IMR-90 (cell line): ENCODE results near the gene CLCN6. TPM values are rescaled to one million over a fixed set of nuclear protein-coding genes. Genes with fewer than 3 reads are reported as not detected.

ENCODE experiments used
- ATAC-seq: fragments of 200-7000 bp; cut with Tn5 transposase; 2 replicates; pipeline ENCODE4 v1.9.1; 2020; ENCODE audit warnings: low read depth, mild to moderate bottlenecking, moderate library complexity
- BruUV-seq: library from RNA; stranded (reverse); fragments of 400-500 nt; replicated peaks from 2 replicates; lab custom pipeline; 2021; lab: Mats Ljungman, UMichigan
- CTCF ChIA-PET: fragments of 300-600 bp; formaldehyde crosslinking; extraction: SDS; loops from one replicate; lab custom pipeline; 2021; ENCODE audit warnings: antibody characterized with exemption; lab: Yijun Ruan, JAX
- POLR2A ChIA-PET: fragments of 300-600 bp; sonication (Branson Sonifier 250); formaldehyde crosslinking; loops from one replicate; lab custom pipeline; 2022; ENCODE audit warnings: antibody characterized with exemption; ENCODE audit not compliant: unreplicated experiment; lab: Charles Lee
- DNase-seq: peaks from one replicate; pipeline ENCODE4 v3.0.0; 2013
- H2AFZ ChIP-seq: replicated peaks from 2 replicates; pipeline ENCODE3; 2013; ENCODE audit warnings: low read length, mild to moderate bottlenecking; ENCODE audit not compliant: poor library complexity
- H2AK5ac ChIP-seq: 2 replicates; pipeline ENCODE4 v1.6.1; 2013; ENCODE audit warnings: low read depth, low read length, inconsistent platforms
- H2AK9ac ChIP-seq: replicated peaks from 2 replicates; pipeline ENCODE3; 2013; ENCODE audit warnings: mild to moderate bottlenecking, low read depth, low read length, moderate library complexity; ENCODE audit not compliant: poor library complexity
- H2BK120ac ChIP-seq: 2 replicates; pipeline ENCODE4 v1.6.1; 2013; ENCODE audit warnings: low read depth, low read length, inconsistent platforms
- H2BK15ac ChIP-seq: 3 replicates; pipeline ENCODE4 v1.6.1; 2013; ENCODE audit warnings: low read depth, low read length, inconsistent platforms
- H2BK20ac ChIP-seq: 2 replicates; pipeline ENCODE4 v1.6.1; 2013; ENCODE audit warnings: low read depth, mild to moderate bottlenecking, inconsistent platforms, low read length, moderate library complexity
- H2BK5ac ChIP-seq: 2 replicates; pipeline ENCODE4 v1.6.1; 2013; ENCODE audit warnings: mild to moderate bottlenecking, low read depth, low read length, inconsistent platforms; ENCODE audit not compliant: poor library complexity, severe bottlenecking
- H3K14ac ChIP-seq: replicated peaks from 2 replicates; pipeline ENCODE4 v1.6.1; 2013; ENCODE audit warnings: low read depth, low read length, inconsistent platforms
- H3K18ac ChIP-seq: 2 replicates; pipeline ENCODE4 v1.6.1; 2013; ENCODE audit warnings: low read depth, low read length, control low read depth
- H3K23ac ChIP-seq: 2 replicates; pipeline ENCODE4 v1.6.1; 2013; ENCODE audit warnings: low read depth, low read length, inconsistent platforms
- H3K27ac ChIP-seq: 2 replicates; pipeline ENCODE4 v1.5.1; 2013; ENCODE audit warnings: mild to moderate bottlenecking, control low read depth, low read length; ENCODE audit not compliant: insufficient read depth
- H3K27me3 ChIP-seq: 2 replicates; pipeline ENCODE4 v1.6.1; 2013; ENCODE audit warnings: low read length; ENCODE audit not compliant: control insufficient read depth, insufficient read depth
- H3K36me3 ChIP-seq: 2 replicates; pipeline ENCODE4 v1.6.1; 2013; ENCODE audit warnings: low read length, mixed read lengths; ENCODE audit not compliant: control insufficient read depth, insufficient read depth
- H3K4ac ChIP-seq: 2 replicates; pipeline ENCODE4 v1.6.1; 2013; ENCODE audit warnings: low read depth, low read length, inconsistent platforms
- H3K4me1 ChIP-seq: 2 replicates; pipeline ENCODE4 v1.6.1; 2013; ENCODE audit warnings: low read length, mixed read lengths; ENCODE audit not compliant: control insufficient read depth, insufficient read depth
- H3K4me2 ChIP-seq: 2 replicates; pipeline ENCODE4 v1.6.1; 2013; ENCODE audit warnings: low read depth, mild to moderate bottlenecking, control low read depth, low read length, moderate library complexity
- H3K4me3 ChIP-seq: 2 replicates; pipeline ENCODE4 v1.5.1; 2013; ENCODE audit warnings: low read depth, mild to moderate bottlenecking, control low read depth, low read length, moderate library complexity; ENCODE audit not compliant: insufficient read depth
- H3K56ac ChIP-seq: 2 replicates; pipeline ENCODE4 v1.6.1; 2013; ENCODE audit warnings: low read length, inconsistent platforms; ENCODE audit not compliant: insufficient read depth; ENCODE audit errors: extremely low read depth
- H3K79me1 ChIP-seq, 2 experiments: 2 replicates each; pipeline ENCODE4 v1.6.1; 2013; ENCODE audit warnings: low read length in 2 of 2, inconsistent platforms in 1 of 2, low read depth in 1 of 2
- H3K9ac ChIP-seq: 2 replicates; pipeline ENCODE4 v1.6.1; 2013; ENCODE audit warnings: low read depth, low read length, control low read depth
- H3K9me1 ChIP-seq: 2 replicates; pipeline ENCODE4 v1.6.1; 2013; ENCODE audit warnings: low read length, inconsistent platforms; ENCODE audit not compliant: insufficient read depth
- H3K9me3 ChIP-seq: 2 replicates; pipeline ENCODE4 v1.6.1; 2013; ENCODE audit warnings: low read length; ENCODE audit not compliant: control insufficient read depth, insufficient read depth
- H4K20me1 ChIP-seq: 2 replicates; pipeline ENCODE4 v1.6.1; 2013; ENCODE audit warnings: low read length, inconsistent platforms; ENCODE audit not compliant: insufficient read depth
- H4K5ac ChIP-seq: 2 replicates; pipeline ENCODE4 v1.6.1; 2013; ENCODE audit warnings: mild to moderate bottlenecking, low read depth, low read length, control low read depth
- H4K8ac ChIP-seq, 2 experiments: 2 replicates each; pipeline ENCODE4 v1.6.1; 2013; ENCODE audit warnings: low read depth in 2 of 2, low read length in 2 of 2, control low read depth in 1 of 2, inconsistent platforms in 1 of 2
- H4K91ac ChIP-seq: 2 replicates; pipeline ENCODE4 v1.6.1; 2013; ENCODE audit warnings: low read depth, low read length, inconsistent platforms; ENCODE audit not compliant: insufficient read depth
- CEBPB ChIP-seq: IDR thresholded peaks from 2 replicates; pipeline ENCODE4 v1.6.1; 2012; ENCODE audit warnings: low read depth, low read length, improper control_type of control experiment
- ELK1 ChIP-seq: fragments of 150-350 bp; IDR thresholded peaks from 2 replicates; pipeline ENCODE4 v1.6.1; 2016; ENCODE audit warnings: low read depth, mild to moderate bottlenecking, low read length, moderate library complexity, borderline replicate concordance
- MAFK ChIP-seq: IDR thresholded peaks from 2 replicates; pipeline ENCODE4 v1.6.1; 2012; ENCODE audit warnings: low read depth, low read length, improper control_type of control experiment
- MXI1 ChIP-seq: IDR thresholded peaks from 2 replicates; pipeline ENCODE4 v1.6.1; 2012; ENCODE audit warnings: low read depth, mild to moderate bottlenecking, low read length, moderate library complexity, borderline replicate concordance
- NFE2L2 ChIP-seq: fragments of 150-350 bp; IDR thresholded peaks from 2 replicates; pipeline ENCODE4 v1.6.1; 2016; ENCODE audit warnings: low read depth, mild to moderate bottlenecking, low read length
- POLR2A ChIP-seq: IDR thresholded peaks from 2 replicates; pipeline ENCODE4 v1.6.1; 2012; ENCODE audit warnings: mild to moderate bottlenecking, low read depth, low read length
- RFX5 ChIP-seq: IDR thresholded peaks from 2 replicates; pipeline ENCODE4 v1.8.0; 2012; ENCODE audit warnings: low read depth, mild to moderate bottlenecking, low read length, moderate library complexity
- WGBS, 2 experiments: methylation state at CpG; one replicate each; pipeline versions ENCODE4 v1.1.5 to v1.1.7; 2013; ENCODE audit warnings: missing lambda C conversion rate in 2 of 2; ENCODE audit not compliant: insufficient read length in 1 of 2; ENCODE audit errors: extremely low coverage in 2 of 2; 5-methylcytosine and 5-hydroxymethylcytosine counted together
- dilution Hi-C: fragments of 300-500 bp; cut with HindIII; formaldehyde crosslinking; loops from one replicate; pipeline ENCODE4 v1.14.3; 2018; ENCODE audit warnings: low sequenced_read_pairs; ENCODE audit not compliant: unreplicated experiment
- in situ Hi-C: fragments of 300-500 bp; cut with MboI; formaldehyde crosslinking; loops from 3 replicates; pipeline ENCODE4 v1.14.3; 2019; ENCODE audit warnings: low sequenced_read_pairs, inconsistent platforms, mixed read lengths
- intact Hi-C: fragments of 100-400 bp; cut with micrococcal nuclease; formaldehyde crosslinking; loops from 2 replicates; pipeline ENCODE4 v1.10.0; 2022
- polyA plus RNA-seq, 3 experiments: library from polyadenylated mRNA; depleted of rRNA; stranded (reverse); fragments of >200 nt; gene quantifications; 2 replicates each; pipeline ENCODE4 v1.2.3, GENCODE V29; 2012; ENCODE audit warnings: low replicate concordance in 1 of 3
- total RNA-seq: library from RNA; depleted of rRNA; stranded (reverse); fragments of >200 nt; gene quantifications from 2 replicates; pipeline ENCODE4 v1.2.3, GENCODE V29; 2012
- TF ChIP-seq, protein P1 (sequence below): fragments of 150-350 bp; IDR thresholded peaks from 2 replicates; pipeline ENCODE4 v1.6.1; 2017; ENCODE audit warnings: mild to moderate bottlenecking, antibody characterized with exemption, low read length, low read depth

Gene CLCN6
- total and polyA plus RNA-seq, 2 of the 4 experiments (the other 2 are of a cell fraction) = 4.1 to 10.6 TPM

- peaks cover 5% of the 10 kb centered on the region for H3K27me3 ChIP-seq
- H2AFZ ChIP-seq = peak within 1 kb of the TSS; percentile 14
- peak within 1 kb of the TSS; percentile 68 for H2AK9ac ChIP-seq
- H2BK20ac ChIP-seq = no peak within 1 kb of the TSS
- no peak within 1 kb of the TSS for H3K4me3 ChIP-seq
- H4K20me1 ChIP-seq = peaks cover 11% of the 10 kb centered on the region; the same call in 1 of the 2 replicates
- H3K36me3 ChIP-seq = peaks cover 20% of the 10 kb centered on the region
- no peak within 1 kb of the TSS for H2BK15ac ChIP-seq
- no peak within 1 kb of the TSS for H2AK5ac ChIP-seq
- no peak within 1 kb of the TSS for H4K5ac ChIP-seq
- H3K4me2 ChIP-seq = no peak within 1 kb of the TSS
- in situ Hi-C loops = no loop called here
- peak; percentile 67 for ATAC-seq
- H3K18ac ChIP-seq = no peak within 1 kb of the TSS
- H3K9me3 ChIP-seq = no peaks in the 10 kb centered on the region
- H3K4ac ChIP-seq = no peak within 1 kb of the TSS
- H3K79me1 ChIP-seq = no peaks in the 10 kb centered on the region
- no peak within 1 kb of the TSS for H2BK120ac ChIP-seq
- no peak within 1 kb of the TSS for H3K14ac ChIP-seq
- no peak within 1 kb of the TSS for H2BK5ac ChIP-seq
- DNase-seq = peak; percentile 19
- ChIA-PET CTCF (interaction anchor here (1.5 kb wide), 1 partner anchor 10 kb away, joined by 11 read pairs; no protein-coding TSS in a partner anchor), POLR2A (no interaction called here)
- H4K8ac ChIP-seq = no peak within 1 kb of the TSS
- dilution Hi-C loops = no loop called here
- no peak within 1 kb of the TSS for H3K27ac ChIP-seq
- H3K9ac ChIP-seq = no peak within 1 kb of the TSS
- no TSS peak for BruUV-seq
- no peak within 1 kb of the TSS for H4K91ac ChIP-seq
- no peak within 1 kb of the TSS for H3K56ac ChIP-seq
- 24% methylated on average over 4 of the region's 18 CpGs; no CpG with 5 or more reads in 1 of the 2 experiments for WGBS, 2 experiments
- peaks cover 2% of the 10 kb centered on the region; the same call in 1 of the 2 replicates for H3K4me1 ChIP-seq
- H3K9me1 ChIP-seq = 0 out of 2 replicates have a peak, but pooled peaks cover 8% of the 10 kb centered on the region
- H3K23ac ChIP-seq = no peak within 1 kb of the TSS
- intact Hi-C loops = no loop called here
- TF ChIP-seq CEBPB (no peak), MAFK (no peak), POLR2A (no peak), MXI1 (no peak), ELK1 (no peak), RFX5 (no peak), NFE2L2 (no peak)
- TF ChIP-seq, protein P1, sequence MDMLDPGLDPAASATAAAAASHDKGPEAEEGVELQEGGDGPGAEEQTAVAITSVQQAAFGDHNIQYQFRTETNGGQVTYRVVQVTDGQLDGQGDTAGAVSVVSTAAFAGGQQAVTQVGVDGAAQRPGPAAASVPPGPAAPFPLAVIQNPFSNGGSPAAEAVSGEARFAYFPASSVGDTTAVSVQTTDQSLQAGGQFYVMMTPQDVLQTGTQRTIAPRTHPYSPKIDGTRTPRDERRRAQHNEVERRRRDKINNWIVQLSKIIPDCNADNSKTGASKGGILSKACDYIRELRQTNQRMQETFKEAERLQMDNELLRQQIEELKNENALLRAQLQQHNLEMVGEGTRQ = 0 out of 2 replicates have a peak, but pooled peaks have one; percentile 17
Measured at GRCh38 chr1:11847667-11848372, 41.8 kb downstream of the CLCN6 start, which contains the start of gene NPPA. TSS of gene NPPA (minus strand) at chr1:11847783. CDS start at chr1:11847684, 99 bp downstream.
